HG03521 (cell line): ENCODE data around the gene TAGLN.

ENCODE experiments used
- ATAC-seq: cut with Tn5 transposase; IDR thresholded peaks from one replicate; pipeline ENCODE4 v1.9.1; 2021; ENCODE audit warnings: mild to moderate bottlenecking, moderate library complexity; ENCODE audit not compliant: unreplicated experiment

Gene TAGLN

DNA sequence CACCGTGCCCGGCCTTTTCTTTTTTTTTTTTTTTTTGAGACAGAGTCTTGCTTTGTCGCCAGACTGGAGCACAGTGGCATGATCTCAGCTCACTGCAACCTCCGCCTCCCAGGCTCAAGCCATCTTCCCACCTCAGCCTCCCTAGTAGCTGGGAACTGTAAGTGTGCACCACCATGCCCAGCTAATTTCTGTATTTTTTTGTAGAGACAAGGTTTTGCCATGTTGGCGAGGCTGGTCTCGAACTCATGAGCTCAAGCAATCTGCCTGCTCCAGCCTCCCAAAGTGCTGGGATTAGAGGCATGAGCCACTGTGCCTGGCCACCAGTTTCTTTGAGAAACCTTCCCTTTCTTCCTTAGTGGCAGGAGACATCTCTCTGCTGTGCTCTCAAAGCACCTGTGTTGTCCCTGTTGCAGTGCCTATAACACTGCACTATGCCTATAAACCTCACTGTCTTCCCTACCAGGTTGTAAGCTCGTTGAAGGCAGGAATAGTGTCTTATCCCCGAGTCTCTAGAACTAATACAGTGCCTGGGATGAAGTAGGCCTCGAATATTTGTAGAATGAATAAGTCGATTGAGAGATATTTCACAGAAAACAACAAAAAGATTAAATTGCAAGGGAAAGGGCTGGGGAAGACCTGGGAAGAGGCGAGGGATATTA, 13.7 kb downstream of the TAGLN start:
- no peak for ATAC-seq

GRCh38 chr11:117214404-117215110, 15.4 kb downstream of the TAGLN start:
- ATAC-seq, result no peak

GRCh38 chr11:117217141-117218084, 18.2 kb downstream of the TAGLN start:
- ATAC-seq, result no peak

DNA sequence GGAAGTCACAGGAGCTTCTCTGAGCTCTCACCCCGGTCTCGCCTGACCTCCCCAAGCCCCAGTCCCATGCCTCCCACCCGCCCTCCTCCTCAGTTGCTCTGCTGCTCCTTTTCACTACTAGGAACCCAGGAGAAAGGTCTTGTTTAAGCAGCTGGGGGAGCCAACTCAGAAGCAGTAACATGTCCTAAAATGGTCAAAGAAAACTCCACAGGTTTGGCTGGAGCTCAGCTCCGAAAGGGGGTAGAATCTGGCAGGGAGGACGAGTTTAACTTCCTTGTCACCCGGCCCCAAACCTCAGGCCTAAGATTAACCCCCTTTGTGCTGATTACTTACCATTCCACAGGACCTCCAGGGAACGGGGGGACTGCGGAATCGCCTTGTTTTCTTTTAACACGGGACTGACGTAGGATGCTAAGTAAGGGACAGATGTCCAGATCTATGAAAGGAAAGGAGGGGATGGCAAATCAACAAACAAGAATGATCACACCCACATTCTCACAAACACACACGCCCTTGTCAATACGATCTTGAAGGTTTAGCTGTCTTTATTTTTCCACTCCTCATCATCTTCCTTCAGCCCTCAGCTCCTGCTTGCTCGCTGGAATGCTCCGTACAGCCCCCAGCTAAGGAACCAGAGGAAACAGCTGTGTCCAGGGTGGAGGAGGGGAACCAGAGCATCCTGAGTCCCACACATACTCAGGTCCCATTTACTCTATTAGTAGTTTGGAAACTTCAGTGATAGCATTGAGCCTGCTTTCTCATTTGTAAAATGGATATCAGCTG, 19.2 kb downstream of the TAGLN start:
- no peak for ATAC-seq

- no peak for ATAC-seq
These were observed 19.8 kb downstream of the TAGLN start for GRCh38 chr11:117219001-117219400.

- ATAC-seq, result no peak
These were observed 20.3 kb downstream of the TAGLN start for GRCh38 chr11:117219455-117219854.

GRCh38 chr11:117219995-117220394, 20.8 kb downstream of the TAGLN start:
- no peak for ATAC-seq

- no peak for ATAC-seq
These were observed 21.4 kb downstream of the TAGLN start for GRCh38 chr11:117220568-117220967.

GRCh38 chr11:117220999-117221774, 22.0 kb downstream of the TAGLN start:
- ATAC-seq, result no peak

DNA sequence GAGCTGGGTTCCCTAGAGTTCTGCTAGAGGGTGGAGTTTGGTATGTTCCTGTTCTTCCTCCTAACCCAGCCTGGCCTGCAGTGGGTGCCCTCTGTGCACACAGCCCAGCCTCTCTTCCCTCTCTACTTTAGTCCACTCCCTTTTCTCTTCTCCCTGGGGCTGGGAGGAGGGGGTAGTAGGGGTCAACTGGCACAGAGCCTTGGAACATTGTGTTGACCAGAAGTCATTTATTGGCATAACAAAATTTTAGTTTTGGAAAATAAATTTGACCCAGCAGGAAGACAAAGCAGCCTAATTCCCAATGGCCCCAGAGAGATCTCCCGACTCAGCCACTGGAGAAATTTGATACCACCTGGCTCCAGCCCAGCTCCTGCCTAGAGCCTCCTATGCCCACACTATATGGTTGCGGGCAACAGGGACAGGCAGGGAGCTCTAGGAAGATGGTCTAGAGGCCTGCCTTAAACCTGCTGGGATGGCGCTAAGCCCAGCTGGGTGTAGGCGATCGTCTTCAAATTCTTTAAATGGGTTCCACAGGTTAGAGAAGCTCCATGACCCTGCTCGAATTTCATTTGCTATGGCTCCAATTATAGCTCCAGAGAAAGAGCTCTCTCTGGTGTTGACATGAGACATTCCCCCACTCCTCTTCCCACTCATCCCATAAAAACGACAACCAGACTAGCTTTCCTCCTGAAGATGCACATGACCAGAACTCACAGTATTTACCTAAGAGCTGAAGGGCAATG, 22.8 kb downstream of the TAGLN start:
- ATAC-seq, result no peak

GRCh38 chr11:117222991-117223740, 24.0 kb downstream of the TAGLN start:
- no peak for ATAC-seq

GRCh38 chr11:117223741-117224689, 24.8 kb downstream of the TAGLN start:
- no peak for ATAC-seq

GRCh38 chr11:117225553-117226170, 26.5 kb downstream of the TAGLN start:
- ATAC-seq, result no peak

- ATAC-seq, result peak; percentile 43
These were observed 27.5 kb downstream of the TAGLN start for GRCh38 chr11:117226388-117227385.

GRCh38 chr11:117228091-117228490, 28.9 kb downstream of the TAGLN start:
- no peak for ATAC-seq

GRCh38 chr11:117229411-117229810, 30.2 kb downstream of the TAGLN start:
- ATAC-seq, result no peak
